GM19043 (cell line): ENCODE measurements around the gene PKP4.

ENCODE experiments used
- ATAC-seq: cut with Tn5 transposase; IDR thresholded peaks from one replicate; pipeline ENCODE4 v1.9.1; 2021; ENCODE audit warnings: low read depth; ENCODE audit not compliant: unreplicated experiment

PKP4 gene

DNA sequence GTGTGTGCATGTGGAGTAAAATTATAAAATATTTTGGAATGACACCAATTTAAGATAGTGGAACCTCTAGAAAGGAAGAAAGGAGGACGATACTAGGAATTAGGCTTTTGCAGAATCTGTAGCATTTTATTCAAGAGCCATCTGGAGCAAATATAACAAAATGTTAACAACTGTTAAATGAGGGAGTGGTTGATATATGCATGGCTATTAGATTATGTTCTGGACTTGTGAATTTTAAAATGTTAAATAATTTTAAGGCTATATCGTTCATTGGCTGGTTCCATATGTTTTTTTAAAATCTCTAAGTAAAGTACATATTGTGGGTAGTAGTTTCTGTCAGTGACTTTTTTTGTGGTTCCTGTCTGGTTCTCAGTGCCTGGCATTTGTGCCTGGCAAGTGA lies 123.2 kb downstream of the PKP4 start:
- ATAC-seq = no peak

DNA sequence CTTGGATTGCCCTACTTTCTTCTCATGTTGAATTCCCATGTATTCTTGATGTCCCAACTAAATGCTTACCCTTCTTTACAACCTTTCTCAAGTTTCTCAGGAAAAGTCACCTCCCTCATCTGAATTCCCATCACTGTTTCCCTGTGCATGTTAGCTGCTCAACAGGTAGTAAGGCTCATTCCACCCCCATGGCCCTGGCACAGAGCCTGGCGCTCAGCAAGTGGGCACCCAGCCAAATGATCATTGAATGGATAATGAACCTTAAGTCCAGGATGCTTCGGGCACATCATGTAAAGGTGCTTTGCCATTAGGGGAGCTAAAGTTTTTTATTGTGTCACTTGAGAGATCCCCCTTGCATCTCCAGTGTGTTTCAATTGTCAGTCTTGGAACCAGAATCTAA lies 124.0 kb downstream of the PKP4 start:
- ATAC-seq = no peak

DNA sequence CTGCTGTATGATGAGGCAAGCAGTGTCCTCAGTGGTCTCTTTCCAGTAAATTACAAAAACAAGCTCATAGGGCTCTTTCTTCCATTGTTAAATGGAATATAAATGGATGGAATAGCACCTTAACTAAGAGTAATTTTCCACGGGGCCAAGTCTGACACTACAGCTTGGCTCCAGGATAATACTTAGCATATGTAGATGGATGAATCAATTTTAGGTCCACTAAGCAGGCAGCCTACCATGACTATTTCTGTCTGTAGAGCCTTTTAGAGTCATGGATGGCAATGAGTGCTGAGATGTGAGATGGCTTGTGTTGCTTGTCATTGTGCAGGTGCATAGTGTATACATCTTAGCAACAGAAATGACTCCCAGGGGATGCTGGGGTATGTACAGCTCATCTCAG lies 125.9 kb downstream of the PKP4 start:
- no peak for ATAC-seq

DNA sequence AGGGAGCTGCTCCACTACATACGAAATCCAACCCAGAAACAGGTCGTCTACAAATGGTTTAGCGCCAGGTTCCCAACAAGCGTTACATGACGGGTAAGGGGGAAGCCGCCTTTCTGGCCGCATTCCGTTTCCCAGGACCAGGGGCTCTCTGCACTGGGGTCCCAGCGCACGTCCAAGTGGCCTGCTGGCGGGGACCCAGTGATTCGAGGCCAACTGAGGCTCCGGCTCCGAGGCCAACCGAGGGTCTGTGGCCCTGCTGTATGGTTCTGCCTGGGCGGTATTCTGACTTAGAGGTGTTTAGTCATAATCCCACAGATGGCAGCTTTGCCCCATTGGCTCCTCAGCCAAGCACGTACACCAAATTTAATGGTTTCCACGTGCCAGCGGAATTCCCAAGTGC lies 127.2 kb downstream of the PKP4 start:
- ATAC-seq = no peak

DNA sequence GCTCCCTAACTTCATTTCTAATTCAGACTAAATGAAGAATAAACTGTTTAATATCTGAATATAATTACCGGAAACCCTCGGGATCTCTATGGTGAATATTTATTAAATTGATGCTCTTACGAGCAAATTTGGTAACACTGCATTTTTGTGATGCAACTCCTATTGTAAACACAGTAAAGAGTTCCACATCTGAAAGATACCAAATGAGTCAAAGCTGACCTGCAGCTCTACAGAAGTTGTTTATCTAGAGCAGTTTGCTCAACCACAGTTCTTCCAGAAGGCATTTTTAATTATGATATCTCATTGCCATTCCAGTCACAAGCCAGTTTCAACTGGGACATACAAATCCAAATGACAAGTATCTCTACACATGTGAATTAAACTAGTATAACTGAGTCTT lies 129.7 kb downstream of the PKP4 start:
- no peak for ATAC-seq

DNA sequence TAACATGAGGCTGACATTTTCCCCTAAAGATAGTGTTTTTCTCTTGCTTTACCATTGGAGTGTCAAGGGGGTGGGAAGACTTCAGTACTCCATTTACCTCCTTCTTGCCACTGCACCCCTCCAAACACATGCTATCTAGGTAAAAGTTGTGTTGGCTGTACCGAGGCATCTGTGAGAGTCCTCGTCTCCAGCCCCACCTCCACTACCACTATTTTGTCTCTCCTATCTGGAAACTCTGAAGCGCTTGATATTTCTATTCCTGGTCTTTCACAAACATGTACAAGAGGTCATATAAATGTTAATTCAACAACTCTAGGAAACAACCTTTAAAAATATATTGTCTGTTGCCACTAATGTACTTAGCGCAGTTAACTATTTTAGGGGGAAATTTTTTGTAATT lies 132.6 kb downstream of the PKP4 start:
- no peak for ATAC-seq

DNA sequence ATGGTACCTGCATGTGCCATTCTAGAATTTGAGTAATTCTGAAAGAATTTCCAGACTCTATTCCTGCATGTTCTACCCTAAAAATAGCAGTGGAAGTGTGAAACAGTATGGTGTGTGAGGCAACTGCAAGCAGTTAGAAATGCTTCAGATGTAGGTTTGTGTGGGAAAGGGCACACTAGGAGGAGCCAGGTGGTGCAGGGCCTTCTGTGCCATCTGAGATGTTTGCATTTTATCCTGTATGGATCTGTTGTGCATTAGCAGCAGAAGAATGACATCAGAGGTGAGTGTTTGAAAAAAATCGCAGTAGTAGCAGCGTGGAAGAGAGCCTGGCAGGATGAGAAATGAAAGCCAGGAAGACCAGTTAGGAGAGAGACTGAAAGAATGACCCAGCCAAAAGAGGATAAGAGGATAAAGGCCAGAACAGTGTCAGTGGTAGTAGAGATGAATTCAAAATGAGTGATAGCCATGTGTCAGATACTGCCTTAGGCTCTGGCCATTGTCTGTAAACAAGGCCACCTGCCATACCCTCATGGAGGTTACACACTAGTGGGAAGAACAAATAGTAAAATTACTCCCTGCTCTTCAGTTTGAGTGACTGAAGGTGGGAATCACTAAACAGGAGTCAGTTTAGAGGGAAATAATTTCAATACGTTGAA lies 142.2 kb downstream of the PKP4 start:
- ATAC-seq = no peak

DNA sequence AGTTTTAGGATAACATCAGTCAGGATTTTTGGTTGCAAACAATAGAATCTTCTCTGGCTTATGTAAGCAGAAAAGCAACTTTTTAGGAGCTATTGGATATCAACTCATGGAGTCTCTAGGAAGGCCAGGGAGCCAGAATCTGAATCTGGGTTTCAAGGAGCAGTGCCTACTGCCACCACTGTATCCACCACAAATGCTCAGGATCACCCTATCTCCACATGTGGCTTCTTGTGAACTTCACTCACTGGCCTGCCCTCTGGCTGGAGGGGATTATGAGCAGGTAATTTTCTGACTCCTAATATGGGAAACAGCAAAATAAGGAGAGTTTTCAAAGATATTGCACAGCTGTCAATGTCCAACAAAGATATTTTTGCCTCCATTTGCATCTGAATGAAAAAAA lies 142.9 kb downstream of the PKP4 start:
- ATAC-seq = no peak

DNA sequence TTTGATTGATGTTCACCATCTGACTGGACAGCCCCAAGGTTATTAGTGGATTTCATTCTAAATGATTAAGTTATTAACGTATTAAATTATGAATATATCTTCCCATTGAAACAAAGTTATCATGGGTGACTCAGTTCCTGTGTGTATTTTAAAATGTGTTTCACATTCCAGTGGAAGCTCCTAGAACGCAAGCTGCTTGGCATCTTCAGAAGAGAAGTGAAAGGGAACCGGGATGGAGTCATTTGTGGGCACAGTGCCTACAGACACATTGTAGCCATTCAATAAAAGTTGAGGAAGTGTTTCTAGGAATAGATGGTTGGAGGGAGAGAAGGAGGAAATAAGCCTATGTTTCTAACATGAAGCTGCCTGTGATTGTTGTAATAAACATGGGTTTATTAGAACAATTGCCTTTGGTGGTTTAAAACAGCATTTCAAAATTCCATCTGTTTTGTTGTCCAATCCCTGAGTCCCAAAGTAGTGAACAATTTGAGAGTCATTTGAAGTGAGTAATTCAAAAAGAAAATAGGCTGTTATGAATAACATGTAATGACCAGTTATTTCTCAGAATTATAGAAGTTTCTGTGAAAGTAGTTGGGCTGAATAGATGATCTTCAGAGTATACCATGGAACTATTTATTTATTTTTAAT lies 143.5 kb downstream of the PKP4 start:
- no peak for ATAC-seq

DNA sequence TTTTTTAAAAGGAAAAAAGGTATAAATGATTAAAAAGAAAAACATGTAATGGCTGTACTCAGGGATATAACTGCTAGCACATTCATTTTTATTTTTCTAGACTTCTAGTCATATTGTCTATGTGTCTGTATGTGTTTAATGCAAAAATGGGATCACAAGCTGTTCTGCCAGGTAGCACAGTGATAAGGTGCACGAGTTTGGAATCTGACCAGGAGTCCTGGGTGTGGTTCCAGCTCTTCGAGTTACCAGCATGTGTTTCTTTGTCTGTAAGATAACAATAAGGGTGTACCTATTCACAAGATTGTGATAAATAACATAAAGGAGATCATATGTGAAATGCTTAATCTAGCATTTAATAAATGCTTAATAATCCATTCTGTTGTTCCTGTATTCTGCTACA lies 145.3 kb downstream of the PKP4 start:
- no peak for ATAC-seq

DNA sequence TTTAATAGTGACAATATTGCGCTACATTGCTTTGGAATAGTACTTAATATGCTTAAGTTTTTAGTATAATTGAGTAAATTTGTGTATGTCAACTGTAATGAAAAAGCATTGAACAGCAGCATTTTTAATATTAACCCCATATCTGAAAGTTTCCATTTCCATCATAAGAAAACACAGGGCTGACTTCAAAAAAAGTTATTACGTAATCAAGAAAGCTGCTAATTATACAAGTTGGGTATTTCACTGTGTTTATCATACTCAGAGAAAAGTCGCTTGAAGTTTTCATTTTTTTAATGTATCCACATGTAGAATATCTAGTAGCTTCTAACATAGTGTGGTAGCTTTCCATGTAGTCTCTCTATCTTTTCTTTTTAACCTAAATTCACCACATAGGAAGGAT lies 146.5 kb downstream of the PKP4 start:
- ATAC-seq = no peak

DNA sequence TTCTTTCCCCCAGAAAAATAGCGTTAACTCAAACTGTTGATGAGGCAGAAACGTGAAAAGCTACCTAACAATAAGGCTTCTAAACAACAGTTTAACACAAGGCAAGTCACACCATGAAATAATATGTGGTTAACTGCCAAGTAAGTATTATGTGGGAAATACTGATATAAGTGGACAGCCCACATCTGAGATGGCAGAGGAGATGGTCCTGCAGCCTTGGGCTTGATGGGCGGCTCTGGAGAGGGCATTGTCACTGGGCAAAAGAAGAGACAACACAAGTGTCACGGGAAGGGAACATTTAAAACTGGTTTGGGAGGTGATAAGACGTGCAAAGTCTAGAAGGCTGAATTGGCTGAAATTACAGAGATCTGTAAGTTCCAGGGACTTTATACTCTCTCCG lies 147.2 kb downstream of the PKP4 start:
- no peak for ATAC-seq

DNA sequence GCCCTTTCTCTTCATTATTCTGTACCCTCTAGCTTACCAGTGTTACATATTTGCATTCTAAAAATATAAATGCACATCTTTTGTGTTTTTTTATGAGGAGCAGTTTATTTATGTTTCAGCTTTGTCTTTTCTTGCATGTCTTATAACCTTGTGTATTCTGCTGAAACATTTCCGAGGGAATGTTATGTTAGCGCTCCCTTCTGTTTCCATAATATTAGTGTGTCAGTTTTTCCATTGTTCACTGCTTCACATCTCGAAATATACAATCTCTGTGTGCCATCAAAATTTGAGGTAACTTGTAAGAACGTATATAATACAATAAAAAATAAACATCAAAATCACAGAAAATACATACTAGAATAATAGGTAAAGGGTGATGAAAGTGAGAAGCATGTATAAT lies 153.3 kb downstream of the PKP4 start:
- no peak for ATAC-seq

DNA sequence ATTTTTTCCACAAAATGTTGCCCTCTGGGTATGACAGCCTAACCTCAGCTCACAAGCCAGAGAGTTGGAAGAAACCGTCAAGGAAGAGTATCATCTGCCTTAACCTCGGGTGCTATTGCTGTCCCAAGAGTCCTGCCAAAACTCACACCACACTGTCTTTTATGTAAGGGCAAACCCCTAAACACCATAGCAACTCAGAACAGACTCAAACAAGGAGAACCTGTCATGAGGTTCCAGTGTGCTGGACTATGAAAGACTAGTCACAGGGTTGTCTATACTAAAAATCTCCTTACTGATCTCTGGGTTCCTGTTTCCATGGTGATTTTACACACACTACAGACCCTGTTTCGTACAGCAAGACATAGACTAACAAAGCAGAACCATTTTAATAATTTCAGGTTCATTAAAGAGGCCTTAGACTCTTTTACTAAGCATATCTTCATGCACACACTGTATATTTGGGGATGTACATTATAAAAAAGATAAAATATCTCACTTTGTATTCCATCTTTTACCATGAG lies 159.8 kb downstream of the PKP4 start:
- no peak for ATAC-seq

DNA sequence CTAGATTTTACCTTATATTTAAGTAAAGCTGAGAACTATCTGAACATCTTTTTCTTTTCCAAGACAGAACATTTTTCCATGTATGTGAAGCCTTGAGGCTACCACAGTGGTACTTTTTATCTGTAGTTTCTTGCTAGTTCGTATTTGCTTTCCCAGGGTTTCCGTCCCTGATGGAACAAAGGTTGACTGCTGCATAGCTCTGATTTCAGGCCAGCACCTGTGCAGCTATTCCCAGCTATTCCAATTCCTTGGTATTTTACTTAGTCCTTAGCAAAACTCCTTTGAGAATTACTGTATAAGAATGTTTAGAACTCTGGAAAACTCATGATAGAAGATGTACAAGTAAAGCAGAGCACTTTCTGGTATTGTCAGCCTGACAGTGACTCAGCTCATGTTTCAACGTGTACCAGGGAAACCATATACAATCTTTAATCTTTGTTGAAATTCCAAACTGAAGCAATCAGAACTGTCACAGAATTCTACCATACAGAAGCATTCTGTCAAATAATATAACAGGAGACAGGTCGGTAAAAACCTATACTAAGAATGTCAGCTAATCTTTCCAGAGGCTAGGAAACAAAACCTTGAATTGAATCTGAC lies 162.2 kb downstream of the PKP4 start:
- no peak for ATAC-seq

DNA sequence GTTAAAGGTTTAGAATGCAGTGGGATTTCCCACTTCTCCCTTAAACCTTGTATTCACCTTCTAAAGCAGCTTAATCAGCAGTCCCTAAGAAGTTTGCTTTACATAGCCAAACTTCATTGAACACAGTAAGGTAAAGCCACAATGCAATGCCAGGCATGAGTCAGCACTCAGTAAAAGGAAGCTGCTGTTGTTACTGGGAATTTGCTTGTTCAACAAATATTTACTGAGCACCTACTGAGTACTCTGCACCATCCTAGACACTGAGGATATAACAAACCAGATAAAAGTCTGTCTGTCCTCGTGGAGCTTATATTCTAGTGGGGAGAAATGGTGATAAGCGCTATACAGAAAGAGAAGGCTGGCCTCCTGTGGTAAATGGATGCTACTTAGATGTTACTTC lies 162.7 kb downstream of the PKP4 start:
- ATAC-seq = no peak

DNA sequence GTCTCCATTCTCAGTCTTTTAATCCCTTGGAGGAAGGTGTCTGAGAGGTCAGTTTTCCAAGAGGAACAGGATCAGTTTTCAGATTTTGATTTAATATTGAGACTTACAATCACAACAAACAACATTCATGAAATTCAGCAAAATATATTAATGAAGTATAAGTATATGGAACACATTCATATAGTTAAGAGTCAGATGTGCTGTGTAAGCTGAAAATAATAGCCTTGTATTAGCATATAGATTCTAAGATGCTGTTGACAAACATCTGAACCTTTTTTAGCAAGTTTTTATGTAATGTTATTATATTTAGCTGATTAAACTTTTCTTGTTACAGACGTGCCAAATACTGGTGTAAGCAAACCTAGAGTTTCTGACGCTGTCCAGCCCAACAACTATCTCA lies 163.9 kb downstream of the PKP4 start:
- no peak for ATAC-seq

DNA sequence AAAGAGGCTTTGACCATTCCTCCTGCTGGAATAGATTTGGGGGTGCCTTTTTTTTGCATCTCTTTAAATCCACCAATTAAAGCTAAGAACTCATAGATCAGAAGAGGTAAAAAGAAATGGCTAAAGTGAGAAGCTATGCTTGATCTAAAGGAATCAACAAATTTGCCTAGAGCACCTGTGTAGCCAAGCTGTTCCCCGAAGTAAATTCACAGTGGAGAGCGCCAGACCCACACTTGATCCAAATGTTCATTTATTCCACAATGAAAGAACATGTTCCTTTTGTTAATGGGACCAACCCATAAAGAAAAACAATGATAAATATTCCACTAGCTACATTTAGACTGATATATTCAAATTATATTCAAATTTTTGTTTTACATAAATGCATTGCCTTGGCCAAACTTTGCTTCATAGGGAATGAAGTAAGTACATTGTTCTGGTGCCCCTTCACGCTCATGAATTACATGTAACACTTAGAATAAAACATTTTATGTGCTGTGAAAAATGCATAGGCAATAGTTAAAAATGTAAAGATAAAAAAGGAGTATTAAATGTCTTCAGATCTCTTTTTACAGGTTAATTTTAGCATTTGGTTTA lies 167.4 kb downstream of the PKP4 start:
- no peak for ATAC-seq

DNA sequence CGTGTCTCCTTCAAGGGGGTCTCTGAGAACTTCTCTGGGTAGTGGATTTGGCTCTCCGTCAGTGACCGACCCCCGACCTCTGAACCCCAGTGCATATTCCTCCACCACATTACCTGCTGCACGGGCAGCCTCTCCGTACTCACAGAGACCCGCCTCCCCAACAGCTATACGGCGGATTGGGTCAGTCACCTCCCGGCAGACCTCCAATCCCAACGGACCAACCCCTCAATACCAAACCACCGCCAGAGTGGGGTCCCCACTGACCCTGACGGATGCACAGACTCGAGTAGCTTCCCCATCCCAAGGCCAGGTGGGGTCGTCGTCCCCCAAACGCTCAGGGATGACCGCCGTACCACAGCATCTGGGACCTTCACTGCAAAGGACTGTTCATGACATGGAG lies 168.2 kb downstream of the PKP4 start:
- no peak for ATAC-seq

DNA sequence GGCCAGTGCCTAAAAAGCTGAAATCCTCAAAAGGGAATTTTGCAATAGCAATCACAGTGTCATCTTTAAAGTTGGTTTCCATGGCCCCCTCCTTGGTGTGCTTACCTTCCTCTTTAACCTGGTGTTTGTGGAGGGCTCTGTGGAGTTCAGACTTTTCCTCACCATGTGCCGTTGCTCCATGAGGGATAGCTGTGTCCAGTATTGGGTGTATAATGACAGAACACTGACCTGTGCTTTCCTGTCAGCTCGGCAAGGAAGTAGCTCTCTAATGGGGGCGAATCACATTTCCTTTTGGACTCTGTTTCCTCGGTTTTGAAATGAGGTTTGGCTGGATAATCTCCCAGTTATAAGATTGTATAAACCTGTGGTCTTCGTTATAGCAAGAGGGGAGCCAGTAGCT lies 172.4 kb downstream of the PKP4 start:
- no peak for ATAC-seq

DNA sequence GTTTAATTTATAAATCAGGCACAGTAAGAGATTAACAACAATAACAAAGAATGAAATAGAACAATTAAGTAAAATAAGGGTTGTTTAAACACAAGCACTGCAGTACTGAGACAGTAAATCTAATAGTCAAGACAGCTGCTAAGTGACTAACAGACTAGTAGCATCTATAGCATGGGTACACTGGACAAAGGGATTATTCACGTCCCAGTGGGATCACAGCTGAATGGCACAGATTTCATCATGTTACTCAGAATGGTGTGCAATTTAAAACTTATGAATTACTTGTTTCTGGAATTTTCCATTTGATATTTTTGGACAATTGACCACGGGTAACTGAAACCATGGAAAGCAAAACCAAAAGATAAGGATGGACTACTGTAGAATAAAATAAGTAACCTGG lies 176.5 kb downstream of the PKP4 start:
- ATAC-seq = no peak

DNA sequence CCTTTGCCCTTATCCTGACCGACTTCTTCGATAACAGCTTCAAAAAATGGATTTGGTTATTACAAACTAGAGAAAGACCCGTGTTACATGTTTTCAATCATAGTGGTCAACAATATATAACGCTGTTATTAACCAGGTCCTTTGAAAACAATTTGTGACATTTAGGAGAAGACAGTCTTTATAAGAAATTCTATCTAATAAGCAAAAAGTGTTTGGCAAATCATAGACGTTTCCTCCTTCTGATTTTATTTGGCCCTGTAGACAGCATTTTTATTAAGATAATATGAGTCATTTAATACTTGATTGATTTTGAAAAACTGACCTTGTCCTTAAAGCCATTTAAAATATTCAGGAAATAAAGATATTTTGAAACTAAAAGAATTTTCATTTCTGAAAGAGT lies 177.9 kb downstream of the PKP4 start:
- ATAC-seq = no peak
